Stimulated activated CD4-positive, alpha-beta T cell treated with anti-CD3 and anti-CD28 coated beads, TNF-alpha, amount 100 ng/mL, for 24 hours (primary cell): ENCODE data around the gene GALNT9.

Experiments used
- DNase-seq, 3 experiments: peaks; one replicate each; pipeline ENCODE4 v3.0.0-alpha.2; 2020; ENCODE audit warnings: low read depth in 3 of 3

GALNT9 gene

GRCh38 chr12:132169376-132169775 lies 160.0 kb downstream of the GALNT9 start:
- DNase-seq, result no peak

DNA sequence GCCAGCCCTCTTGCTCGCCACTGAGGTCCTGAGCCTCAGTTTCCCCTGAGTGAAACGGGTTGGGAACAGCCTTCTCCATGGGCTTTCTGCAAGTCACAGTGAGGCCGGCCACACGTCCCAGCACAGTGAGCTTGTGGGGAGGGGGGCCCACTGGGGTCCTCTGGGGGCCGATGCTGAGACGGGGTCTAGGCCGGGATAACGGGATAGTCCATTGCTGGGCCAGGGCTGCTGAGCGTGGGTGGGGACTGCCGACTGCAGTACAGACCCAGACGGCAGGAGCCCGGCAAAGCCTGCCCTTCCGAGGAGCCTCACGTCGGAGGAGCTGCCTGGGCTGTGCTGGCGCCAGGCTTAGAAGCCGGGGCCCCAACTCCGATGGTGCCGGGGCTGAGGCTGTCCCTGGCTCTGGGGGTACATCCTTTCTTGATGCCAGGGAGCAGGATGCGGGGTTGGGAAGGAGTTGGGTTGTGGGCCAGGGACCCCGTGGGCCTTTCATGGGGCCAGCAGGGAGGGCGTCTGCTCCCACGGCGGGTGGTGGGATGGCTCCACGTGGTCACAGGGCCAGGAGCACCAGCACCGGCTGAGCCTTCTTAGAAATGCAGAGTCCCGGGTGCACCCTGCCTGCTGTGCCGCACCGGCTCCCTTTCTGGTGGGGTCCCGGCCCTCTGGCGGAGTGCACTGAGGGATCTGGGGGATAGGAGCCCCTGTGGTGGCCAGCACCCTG lies 160.9 kb downstream of the GALNT9 start:
- no peak for DNase-seq

DNA sequence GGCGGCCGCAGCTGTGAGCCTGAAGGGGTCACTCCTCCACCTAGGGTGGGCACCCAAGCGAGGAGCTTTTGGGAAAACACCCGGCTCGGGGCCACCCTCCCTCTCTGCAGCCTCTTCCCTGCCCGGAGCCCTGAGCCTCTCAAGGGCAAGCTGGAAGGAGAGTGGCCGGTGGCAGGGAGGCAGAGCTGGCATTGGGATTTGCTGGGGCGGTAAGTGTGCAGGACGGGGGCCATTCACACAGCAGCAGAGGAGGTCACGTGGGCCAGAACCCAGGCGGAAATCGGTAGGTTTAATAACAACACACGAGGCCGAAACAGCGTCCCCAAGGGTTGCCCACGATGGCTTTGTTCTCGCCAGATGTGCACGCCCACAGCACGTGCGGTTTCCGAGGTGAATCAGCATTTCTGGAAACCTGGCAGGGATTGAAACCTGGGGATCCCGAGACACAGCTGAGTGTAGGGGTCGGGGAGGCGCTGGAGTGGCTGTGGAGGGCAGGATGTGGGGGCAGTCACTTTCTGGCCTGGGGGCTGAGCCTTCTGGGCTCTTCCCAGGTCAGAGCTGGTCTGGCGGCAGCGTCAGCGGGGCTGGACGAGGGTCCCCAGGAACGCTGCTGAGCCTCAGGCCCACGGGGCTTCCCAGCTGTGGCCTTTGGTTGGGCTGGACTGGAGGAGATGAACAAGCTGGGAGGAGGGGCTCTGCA lies 161.6 kb downstream of the GALNT9 start:
- no peak for DNase-seq

GRCh38 chr12:132166801-132167591 lies 162.4 kb downstream of the GALNT9 start:
- no peak for DNase-seq

- no peak for DNase-seq
Observed at GRCh38 chr12:132166093-132166492, 163.3 kb downstream of the GALNT9 start.

DNA sequence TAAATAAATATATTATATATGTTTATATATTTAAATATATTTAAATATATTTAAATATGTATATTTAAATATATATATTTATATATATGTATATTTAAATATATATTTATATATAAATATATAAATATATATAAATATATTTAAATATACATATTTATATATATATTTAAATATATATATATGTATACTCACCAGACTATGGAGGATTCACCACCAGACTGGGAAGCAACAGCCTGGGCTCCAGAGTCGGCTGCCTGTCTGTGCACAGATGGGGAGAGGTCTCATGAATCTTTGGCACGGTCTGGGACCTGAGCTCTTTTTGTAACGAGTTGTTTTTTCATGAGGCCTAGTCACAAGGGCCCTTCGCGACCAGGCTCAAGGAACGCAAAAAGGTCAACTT lies 163.8 kb downstream of the GALNT9 start:
- DNase-seq, result no peak

DNA sequence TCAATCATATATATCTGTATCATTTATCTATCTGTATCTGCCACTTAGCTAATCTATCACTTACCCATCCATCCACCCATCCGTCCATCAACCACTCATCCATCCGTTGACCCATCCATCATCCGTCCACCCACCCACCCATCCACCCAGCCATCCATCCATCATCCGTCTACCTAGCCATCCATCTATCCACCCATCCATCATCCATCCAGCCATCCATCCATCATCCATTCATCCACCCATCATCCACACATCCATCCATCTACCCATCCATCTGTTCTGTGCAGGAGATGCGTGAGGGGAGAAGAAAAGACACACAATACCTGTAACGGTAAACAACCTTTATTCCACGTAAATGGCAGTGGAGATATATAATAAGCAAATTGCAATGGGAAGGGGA lies 165.0 kb downstream of the GALNT9 start:
- no peak for DNase-seq

- DNase-seq, result no peak
Observed at GRCh38 chr12:132163911-132164288, 165.5 kb downstream of the GALNT9 start.

- no peak for DNase-seq
Observed at GRCh38 chr12:132163041-132163910, 166.1 kb downstream of the GALNT9 start.

- no peak for DNase-seq
Observed at GRCh38 chr12:132162508-132163031, 166.8 kb downstream of the GALNT9 start.

DNA sequence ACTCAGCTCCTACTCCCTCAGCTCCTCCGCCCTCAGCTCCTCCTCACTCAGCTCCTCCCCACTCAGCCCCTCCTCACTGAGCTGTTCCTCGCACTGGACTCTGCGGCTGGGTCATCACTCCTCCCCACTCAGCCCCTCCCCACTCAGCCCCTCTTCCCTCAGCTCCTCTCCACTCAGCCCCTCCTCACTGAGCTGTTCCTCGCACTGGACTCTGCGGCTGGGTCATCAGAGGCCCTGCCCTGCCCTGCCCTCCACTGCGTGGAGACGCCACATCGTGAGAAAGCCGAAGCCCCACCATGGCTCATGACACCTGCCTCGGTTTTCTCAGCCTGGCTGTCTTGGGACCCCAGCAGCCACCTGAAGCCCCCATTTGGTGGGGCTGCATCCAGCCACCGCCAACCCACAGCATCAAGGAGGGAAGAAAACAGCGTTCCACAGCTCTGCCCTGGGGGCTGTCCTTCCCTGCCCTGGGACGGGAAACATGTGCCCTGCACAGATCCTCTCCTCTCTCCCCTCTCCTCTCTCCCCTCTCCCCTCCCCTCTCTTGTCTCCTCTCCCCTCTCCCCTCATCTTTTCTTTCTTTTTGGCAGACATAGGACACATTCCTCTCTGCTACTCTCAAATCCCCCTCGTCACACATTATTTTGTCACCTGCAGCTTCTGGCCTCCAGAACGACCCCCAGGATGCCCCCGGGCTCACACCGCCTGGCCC lies 167.4 kb downstream of the GALNT9 start:
- no peak for DNase-seq

- no peak for DNase-seq
Observed at GRCh38 chr12:132161036-132161781, 168.2 kb downstream of the GALNT9 start.

DNA sequence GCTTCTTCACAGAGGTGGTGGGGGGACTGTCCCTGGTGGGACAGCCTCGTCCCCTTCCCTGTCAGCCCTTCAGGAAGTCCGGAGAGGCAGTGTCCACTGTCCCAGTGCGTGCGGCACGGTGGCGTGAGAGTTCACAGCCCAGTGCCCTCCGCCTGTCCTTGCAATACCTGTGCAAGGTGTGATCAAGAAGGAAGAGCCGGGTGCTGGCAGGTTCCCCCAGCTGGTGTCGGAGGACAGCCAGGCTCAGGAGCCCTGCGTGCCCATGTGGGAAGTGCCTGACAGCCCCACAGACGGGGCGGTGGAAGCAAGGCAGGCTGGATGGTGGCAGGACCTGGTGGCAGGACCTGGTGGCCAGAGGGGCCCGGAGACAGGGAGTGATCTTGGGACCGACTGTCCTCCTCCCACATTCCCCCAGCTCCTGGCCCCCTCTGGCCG lies 168.8 kb downstream of the GALNT9 start:
- no peak for DNase-seq

GRCh38 chr12:132160016-132160415 lies 169.4 kb downstream of the GALNT9 start:
- no peak for DNase-seq

DNA sequence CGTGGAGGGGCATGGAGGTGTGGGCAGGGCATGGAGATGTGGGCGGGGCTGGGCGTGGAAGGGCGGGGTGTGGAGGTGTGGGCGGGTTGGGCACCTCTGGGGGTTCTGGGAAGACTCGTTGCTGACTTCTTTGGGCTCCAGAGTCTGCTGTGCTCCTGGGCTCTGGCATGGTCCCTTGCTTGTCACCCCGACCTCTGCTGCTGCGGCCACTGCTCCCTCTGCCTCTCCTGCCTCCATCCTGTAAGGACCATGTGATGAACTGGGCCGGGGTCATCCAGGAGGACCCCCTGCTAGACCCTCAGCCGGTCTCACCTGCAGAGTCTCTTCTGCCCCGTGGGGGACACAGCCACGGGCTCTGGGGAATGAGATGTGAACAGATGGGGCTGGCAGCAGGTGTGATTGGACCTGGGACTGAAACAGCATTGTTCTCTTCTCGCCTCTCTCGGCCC lies 169.8 kb downstream of the GALNT9 start:
- DNase-seq, result no peak

DNA sequence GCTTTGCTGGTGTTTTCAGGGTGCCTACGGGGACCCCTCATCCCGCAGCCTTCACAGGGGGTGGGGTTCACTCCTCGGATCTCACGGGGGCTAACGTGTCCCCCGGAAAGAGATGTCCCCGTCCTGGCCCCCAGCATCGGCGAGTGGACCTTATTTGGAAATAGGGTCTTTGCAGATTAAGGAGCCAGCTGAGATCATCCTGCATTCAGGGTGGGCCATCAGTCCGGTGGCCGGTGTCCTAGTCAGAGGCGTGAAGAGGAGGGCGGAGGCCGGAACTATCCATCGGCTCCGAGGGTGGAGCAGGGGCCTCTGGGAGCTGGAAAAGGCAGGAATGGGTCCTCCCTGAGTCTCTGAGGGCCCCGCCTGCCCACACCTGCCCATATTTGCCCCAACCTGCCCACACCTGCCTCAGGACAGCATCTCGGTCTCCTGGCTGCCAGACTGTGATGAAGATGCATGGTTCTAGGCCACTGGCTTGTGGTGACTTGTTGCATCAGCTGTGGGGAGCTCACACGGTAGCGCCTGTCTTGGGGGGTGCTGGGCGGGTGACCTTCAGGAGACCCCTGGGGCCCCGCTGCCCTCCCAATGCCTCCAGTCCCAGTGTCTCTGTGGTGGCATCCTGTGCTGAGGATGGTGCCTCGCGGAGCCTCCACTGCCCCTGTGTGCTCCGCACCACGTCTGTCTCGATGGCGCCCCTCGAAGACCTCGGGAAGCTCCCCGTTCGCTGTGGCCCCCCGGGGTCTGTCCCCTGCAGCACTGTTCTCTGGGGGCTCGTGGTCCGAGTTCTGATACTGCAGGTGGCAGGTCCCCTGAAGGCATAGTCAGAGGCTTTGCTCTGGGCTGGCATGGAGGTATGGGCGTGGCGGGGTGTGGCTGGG lies 170.5 kb downstream of the GALNT9 start:
- DNase-seq, result no peak

DNA sequence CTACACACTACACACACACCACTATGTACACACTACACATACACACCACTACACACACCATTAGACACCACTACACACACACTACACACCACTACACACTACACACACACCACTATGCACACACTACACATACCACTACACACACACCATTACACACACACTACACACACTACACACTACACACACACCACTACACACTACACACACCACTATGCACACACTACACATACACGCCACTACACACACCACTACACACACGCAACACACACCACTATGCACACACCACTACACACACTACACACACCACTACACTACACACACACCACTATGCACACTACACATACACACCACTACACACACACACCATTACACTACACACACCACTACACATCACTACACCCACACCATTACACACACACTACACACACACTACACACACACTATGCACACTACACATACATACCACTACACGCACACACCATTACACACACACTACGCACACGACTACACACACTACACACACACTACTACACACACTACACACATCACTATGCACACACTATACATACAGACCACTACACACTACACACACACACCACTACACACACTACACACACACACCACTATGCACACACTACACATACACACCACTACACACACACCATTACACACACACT lies 171.5 kb downstream of the GALNT9 start:
- DNase-seq, result no peak

DNA sequence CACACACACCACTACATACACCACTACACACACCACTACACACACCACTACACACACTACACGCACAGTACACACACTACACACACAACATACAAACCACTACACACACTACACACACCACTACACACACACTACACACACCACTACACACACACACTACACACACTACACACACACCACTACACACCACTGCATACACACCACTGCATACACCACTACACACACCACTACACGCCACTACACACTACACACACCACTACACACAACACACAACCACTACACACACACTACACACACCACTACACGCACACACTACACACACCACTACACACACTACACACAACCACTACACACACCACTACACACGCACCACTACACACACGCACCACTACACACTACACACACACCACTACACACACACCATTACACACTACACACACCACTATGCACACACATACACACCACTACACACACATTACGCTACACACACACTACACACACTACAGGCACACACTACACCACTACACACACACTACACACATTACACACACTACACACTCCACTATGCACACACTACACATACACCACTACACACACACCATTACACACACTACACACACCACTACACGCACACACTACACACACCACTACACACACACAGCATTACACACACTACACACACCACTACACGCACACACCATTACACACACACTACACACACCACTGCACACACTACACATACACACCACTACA lies 172.6 kb downstream of the GALNT9 start:
- no peak for DNase-seq
